HG03045 (cell line): ENCODE measurements around the gene EMILIN1.
"Not testable (repeated sequence)": the region's sequence is repeated elsewhere in the genome, so short reads cannot be mapped to it uniquely, and the experiment has no call there.

Experiments used
- ATAC-seq: cut with Tn5 transposase; IDR thresholded peaks from one replicate; pipeline ENCODE4 v1.9.1; 2021; ENCODE audit warnings: mild to moderate bottlenecking, moderate library complexity; ENCODE audit not compliant: unreplicated experiment

Gene EMILIN1

GRCh38 chr2:27053776-27054175 is 24.6 kb upstream of the EMILIN1 start:
- no peak for ATAC-seq

DNA sequence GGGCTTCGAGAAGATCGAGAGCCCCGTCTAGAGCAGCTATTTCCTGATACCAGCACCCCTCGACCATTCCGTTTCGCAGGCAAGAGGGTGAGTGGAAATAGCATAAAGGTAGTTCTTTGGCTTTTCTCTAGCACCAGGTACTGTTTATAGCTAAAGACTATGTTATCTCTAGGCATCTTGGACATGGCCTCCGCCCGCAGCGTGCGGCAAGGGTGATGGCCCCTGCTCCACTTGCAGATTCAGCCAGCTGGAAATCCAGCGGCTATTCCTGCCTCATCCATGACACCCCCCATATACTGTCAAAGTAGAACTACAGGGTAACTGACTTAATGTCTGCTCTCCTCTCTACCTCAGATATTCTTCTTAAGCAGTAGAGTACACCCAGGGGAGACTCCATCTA is 23.7 kb upstream of the EMILIN1 start:
- ATAC-seq: no peak

DNA sequence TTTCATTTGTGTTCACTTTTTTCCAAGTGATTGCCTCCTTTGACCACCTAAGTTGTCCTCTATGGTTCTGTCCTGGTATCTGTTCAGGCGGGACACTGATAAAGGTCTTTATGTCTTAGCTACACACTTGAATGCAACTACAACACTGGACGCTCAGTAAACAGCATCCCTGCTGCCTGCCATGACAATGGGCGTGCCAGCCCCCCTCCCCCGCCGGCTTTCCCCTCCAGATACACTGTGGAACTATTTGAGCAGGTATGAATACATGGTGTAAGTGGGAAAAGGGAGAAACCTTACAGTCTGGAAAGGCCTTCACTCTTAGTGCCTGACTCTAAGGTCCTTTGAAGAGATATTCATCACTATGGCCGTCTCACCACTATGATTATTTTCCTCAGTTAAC is 21.2 kb upstream of the EMILIN1 start:
- ATAC-seq: no peak

DNA sequence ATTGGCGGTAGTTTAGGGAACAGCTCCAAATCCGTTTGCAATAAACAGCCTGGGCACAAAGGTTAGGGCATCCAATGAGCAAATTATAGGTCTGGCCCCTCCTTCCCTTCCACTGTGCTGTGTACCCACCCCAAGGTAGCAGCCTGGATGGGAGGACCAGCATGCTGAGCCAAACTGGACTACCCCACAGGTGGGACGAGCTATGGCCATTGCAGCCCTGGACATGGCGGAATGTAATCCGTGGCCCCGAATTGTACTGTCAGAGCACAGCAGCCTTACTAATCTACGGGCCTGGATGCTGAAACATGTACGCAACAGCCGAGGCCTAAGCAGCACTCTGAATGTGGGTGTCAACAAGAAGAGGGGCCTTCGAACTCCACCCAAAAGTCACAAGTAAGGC is 20.2 kb upstream of the EMILIN1 start:
- no peak for ATAC-seq

GRCh38 chr2:27059141-27059820 is 19.1 kb upstream of the EMILIN1 start:
- no peak for ATAC-seq

DNA sequence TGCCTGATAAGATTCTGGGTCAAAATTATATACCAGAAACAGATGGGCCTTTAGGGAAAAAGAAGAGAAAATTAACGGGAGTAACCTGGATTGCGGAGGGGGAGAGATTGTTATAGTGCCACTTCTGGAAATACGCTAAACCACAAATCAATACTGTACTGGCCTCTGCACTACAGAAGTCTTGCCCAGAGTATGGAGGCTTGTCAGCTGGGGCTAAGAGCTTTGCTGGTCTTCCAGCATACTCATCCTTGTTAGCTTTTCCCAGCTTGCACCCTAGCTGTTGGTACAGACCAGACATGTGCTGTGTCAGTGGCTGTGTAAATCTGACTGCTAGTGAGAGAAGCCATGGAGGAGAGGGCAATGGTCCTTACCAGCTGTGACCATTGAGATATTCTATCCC is 18.1 kb upstream of the EMILIN1 start:
- no peak for ATAC-seq

- ATAC-seq: no peak
Observed at GRCh38 chr2:27065128-27065527, 13.3 kb upstream of the EMILIN1 start.

DNA sequence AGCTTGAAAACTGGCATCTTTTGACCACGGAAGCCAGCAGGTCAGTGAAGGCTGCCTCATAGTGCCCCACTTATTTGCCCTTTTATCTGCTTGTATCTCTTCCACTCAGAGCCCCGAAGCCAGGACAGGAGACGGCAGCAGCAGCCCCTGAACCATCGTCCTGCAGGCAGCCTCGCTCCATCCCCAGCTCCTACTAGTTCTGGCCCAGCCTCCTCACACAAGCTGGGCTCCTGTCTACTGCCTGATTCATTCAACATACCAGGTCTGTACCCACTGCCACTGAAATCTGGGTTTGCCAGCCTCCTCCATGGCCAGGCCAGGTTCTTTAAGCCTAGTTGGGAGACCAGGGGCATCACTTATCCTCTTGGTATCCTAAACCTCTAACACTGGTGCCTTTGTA is 11.0 kb upstream of the EMILIN1 start:
- no peak for ATAC-seq

DNA sequence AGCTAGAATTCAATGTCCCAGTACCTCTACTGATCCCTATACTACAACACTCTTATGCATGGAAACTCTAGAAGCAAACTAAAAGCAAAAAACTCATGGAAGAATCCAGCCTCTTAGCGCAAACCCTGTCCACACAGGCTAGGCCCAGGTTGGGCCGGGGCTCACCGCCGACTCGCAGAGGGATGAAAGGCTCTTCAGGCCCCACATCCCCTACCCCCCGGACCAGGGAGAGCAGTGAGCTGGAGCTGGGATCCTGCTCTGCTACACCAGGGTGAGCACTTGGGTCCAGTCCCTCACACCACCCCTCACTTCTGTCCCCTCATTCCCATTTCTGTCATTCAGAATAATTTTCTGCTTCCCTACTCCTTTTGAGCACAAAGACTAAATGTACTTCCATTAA is 9.0 kb upstream of the EMILIN1 start:
- ATAC-seq: no peak

DNA sequence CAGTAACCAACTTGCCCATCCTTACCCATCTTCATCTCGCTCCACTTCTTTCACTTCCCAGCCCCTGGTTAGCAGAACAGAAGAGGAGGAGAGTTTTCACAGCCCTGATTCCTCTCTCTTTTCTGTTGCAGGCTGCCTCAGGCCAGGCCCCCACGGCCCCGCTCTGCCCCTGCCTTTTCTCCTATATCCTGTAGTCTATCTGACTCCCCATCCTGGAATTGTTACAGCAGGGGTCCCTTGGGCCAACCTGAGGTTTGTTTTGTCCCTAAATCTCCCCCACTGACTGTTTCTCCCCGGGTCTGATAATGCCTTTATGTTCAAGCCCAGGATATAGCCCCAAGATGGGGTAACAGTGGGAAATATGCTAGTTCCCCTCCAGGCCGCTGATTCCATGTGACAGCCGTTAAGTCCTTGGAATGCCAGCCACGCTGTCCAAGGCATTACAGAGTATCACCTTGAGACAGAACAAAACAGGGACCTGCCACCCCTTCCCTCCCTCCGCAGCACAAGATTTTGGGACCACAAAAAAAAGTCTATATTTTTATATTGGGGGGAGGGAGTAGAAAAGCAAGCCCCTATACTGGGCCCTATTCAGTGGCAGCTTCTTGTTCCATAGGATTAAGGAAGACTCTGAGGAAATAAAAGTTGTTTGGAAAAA is 8.3 kb upstream of the EMILIN1 start:
- no peak for ATAC-seq

DNA sequence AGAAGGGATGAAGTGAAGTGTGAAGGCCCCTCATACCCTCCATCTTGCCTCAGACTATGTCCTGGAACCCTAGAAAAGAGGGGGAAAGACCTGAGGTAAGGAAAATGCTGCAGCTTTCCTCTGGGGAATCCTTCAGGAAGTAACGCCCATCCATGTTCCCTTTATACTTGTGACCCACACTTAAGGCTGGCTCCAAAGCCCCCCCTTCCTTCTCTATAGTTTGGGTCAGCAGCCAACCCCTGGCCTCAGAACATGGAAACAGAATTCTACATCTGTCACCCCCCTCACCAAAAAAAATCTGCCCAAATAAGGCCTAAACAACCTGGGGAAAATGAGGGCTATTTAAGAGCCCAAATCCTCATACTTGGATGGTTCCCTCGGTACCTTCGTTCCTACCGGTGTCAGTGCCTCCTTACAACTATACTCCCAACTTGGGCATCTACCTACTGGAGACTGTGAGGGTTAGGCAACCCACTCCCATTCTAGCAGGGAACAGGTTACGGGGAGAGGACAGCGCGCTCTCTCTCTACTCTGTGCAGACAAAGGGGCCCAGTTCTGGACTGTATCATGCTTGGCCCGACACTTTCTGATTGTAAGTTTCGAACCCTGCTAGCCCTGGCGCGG is 7.7 kb upstream of the EMILIN1 start:
- peak; percentile 15 for ATAC-seq

DNA sequence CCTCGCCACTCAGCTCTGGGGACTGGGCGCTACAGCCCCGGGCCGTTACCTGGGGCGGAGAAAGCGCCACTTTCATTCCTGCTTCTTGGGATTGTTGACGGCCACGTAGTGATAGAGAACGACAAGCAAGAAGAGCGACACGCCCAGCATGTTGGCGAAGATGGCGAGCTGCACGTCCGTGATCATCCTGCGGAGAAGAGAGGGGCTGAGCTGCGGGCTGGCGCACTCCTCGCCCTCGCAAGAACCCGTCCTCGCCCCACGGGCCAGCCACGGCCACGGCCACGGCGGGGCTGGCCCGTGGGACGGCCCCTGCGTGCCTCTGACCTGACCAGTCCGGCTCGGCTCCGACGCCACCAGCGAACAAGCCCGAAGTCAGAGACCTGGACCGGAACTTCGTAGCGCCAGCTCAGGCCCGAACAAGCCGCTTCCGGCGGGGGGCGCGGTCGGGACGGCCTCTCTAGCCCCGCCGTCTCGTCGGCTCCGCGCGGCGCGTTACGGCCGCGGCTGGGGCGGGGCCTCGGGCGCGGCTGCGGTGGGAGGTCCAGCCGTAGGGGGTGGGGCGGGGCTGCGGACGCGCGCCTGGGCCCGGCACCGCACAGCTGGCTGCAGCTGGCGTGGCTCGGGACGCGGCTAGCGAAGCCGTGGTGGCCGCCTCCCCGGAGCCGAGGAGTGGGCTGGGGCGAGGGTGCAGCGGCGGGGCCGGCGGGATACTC is 7.0 kb upstream of the EMILIN1 start, which contains the start of gene OST4:
Gene OST4, minus strand, starts transcription at position 378 of the 713 bp plus-strand sequence.
- peak; percentile 85 for ATAC-seq

DNA sequence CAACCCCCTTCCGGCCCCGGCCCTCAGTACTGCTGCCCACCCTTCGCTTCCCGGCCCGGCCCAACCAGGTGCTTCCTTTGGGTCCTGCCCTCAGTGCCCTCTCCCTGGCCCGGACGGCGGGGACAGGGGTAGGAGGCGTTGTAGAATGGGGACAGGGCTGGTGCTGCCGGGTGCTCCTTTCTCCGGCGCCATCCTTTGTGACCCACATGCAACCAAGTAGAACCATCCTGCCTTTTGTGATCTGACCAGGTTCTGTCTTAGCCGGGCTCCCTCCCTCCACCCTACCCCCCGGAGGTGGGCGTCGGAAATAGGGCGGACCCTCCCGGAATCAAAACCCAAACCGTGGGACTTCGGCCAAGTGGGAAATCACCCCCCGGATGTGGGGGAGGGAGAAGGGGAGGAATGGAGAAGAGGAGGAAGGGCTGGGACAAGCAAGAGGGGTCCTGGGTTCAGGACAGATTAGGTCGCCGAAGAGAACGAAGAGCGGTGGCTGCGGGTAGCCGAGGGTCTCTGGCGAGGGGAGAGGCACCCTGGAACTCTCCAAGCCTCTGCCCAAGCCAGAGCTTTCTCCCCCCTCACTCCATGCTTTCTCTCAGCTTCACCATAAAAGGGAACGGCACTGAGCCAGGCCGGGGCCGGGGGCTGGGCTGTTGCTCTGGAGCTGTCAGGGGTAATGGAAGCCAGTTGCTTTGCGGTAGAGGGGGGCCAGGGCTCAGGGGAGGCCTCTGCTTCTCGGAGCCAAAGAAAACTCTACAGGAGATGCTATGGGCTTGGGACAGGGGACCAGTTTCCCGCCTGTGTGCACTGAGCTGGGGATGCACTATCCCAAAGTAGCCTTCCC is 6.2 kb upstream of the EMILIN1 start:
- peak; percentile 18 for ATAC-seq

- no peak for ATAC-seq
Observed at GRCh38 chr2:27072920-27073319, 5.5 kb upstream of the EMILIN1 start.

DNA sequence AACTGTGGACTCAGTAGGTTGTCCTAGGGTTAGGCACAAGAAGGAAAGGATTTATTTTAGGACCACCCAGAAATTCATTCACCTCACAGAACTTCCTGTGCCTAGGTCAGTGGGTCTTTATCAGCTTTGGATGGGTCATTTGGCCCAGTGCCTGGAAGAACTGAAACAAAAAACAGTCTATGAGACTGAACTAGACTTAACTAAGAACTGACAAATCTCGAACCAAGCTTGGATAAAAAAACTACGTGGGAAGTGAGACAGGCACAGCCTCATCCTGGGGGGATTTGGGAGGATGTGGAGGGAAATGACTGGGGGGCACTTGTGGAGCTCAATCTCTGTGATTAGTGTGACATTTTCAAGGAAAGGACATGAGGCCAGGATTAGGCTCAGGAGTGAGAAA is 4.6 kb upstream of the EMILIN1 start:
- ATAC-seq: no peak

DNA sequence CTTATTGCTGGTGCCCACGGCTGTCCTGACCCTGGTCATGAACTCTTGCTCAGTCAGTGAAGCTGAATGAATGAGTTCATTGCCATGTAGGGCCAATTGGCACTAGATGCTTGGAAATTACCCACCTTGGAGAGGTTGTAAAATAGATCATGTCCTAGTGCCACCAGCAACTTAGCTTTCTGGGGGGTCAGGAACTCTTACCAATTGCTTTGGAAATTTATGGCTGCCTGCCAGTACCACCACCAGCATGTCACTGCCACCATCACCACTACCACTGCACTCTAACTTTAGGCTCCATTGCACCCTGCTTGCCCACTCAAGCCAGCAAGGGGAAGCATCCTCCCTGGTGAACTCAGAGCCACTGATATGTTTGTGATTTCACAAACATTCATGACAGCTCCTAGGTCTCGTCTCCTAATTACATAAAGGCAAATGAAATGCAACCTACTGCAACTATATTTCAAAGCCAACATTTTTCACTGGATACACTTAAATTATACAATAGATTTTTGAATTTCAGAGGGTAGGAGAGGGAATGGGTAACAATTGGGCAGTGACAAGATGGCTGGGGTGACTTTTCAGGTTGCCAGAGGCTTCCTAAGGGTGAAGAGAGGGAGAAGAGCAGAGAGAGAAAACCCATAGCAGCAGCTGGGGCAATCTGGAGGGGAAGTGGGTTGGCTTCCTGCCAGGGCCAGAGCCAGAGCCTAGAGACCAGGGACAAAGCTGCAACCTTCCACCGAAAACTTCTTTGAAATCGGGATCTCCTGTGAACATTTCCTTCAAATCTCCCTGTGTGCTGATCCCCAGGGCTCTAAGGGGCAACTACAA is 3.5 kb upstream of the EMILIN1 start:
- no peak for ATAC-seq

- ATAC-seq: not testable (repeated sequence)
Observed at GRCh38 chr2:27075566-27075871, 2.9 kb upstream of the EMILIN1 start.

DNA sequence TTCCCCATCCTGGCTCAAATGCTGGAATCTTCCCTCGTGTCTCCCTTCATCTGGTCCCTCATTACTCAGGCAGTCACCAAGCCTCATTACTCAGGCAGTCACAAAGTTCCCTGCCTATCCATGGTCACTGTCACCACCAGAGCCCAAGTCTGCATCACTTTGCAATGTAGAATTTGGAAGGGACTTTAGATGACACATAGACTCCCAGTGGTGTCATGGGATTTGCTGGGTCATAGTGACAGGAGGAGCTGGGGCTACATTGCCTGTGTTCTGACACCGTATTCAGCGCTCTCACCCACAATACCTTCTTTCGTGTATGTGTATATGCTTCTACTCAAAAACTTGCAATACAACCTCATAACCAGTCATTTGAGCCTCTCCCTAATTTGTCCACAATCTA is 2.1 kb upstream of the EMILIN1 start:
- no peak for ATAC-seq

DNA sequence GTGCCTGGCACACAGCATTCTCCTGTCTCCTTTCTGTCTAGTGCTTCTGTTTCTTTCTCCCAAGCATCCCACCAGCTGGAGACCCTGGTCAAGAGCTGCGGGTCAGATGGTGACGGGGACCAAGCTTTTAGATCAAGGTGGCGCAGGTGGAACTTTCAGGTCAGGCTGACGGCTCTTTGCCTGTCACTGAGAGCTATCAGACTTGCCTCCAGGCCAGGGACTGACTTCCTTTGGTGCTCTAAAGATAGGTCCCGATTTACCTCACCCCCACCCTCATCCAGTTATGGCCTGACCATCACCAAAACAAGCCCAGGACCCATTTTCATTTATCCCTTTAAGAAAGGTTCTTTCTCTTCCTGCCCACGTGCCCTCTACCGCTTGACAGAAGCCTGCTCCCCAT is 1.2 kb upstream of the EMILIN1 start:
- no peak for ATAC-seq
